Measurements from ENCODE around the gene USP19. TPM values are rescaled to one million over a fixed set of nuclear protein-coding genes. Genes with fewer than 3 reads are reported as not detected.

The USP19 gene
- total and polyA plus RNA-seq, 2 of the 4 experiments (the other 2 are of a cell fraction): 24.7 to 39.7 TPM

- intact Hi-C loops (cut with micrococcal nuclease): no loop called here
- no peak overlapping the region for H2BK15ac ChIP-seq (ENCODE audit: low read depth, low read length)
- ChIA-PET POLR2A (ENCODE audit: unreplicated experiment) (no interaction called here), CTCF (no interaction called here)
- H4K20me1 ChIP-seq (ENCODE audit: insufficient read depth, low read length): peaks cover 6% of the 10 kb centered on the region
- H2AFZ ChIP-seq (replicated peaks; ENCODE audit: low read length, poor library complexity): no peak overlapping the region
- dilution Hi-C loops (cut with HindIII; ENCODE audit: low sequenced_read_pairs, unreplicated experiment): no loop called here
- H3K18ac ChIP-seq (ENCODE audit: low read depth, low read length): no peak overlapping the region
- H3K4me2 ChIP-seq (ENCODE audit: low read depth, low read length): no peak overlapping the region
- H3K23ac ChIP-seq (ENCODE audit: low read depth, low read length): no peak overlapping the region
- no peaks in the 10 kb centered on the region for H3K27me3 ChIP-seq (ENCODE audit: control insufficient read depth, insufficient read depth, low read length)
- H3K56ac ChIP-seq (ENCODE audit: extremely low read depth, insufficient read depth, low read length): no peak overlapping the region
- no peak overlapping the region for H3K4me3 ChIP-seq (ENCODE audit: insufficient read depth, low read depth, low read length)
- H3K9me1 ChIP-seq (ENCODE audit: insufficient read depth, low read length): peaks cover 10% of the 10 kb centered on the region; the same call in 1 of the 2 replicates
- H3K4ac ChIP-seq (ENCODE audit: low read depth, low read length): no peak overlapping the region
- no peak overlapping the region for H3K14ac ChIP-seq (replicated peaks; ENCODE audit: low read depth, low read length)
- no peak overlapping the region for H4K91ac ChIP-seq (ENCODE audit: insufficient read depth, low read depth, low read length)
- no peak for DNase-seq
- no peaks in the 10 kb centered on the region for H3K9me3 ChIP-seq (ENCODE audit: control insufficient read depth, insufficient read depth, low read length)
- H2BK20ac ChIP-seq (ENCODE audit: low read depth, low read length): no peak overlapping the region
- H3K36me3 ChIP-seq (ENCODE audit: control insufficient read depth, insufficient read depth, low read length): peaks cover 72% of the 10 kb centered on the region
- no peak overlapping the region for H3K27ac ChIP-seq (ENCODE audit: insufficient read depth, low read length)
- no peak overlapping the region for H2BK5ac ChIP-seq (ENCODE audit: low read depth, low read length, poor library complexity, severe bottlenecking)
- no peak overlapping the region for H2AK9ac ChIP-seq (replicated peaks; ENCODE audit: low read depth, low read length, poor library complexity)
- TF ChIP-seq SMC3 (IDR thresholded peaks at IDR 0.05; ENCODE audit: low read depth, low read length): no peak
- TF ChIP-seq CTCF (conservative IDR thresholded peaks at IDR 0.05; ENCODE audit: low read depth, low read length): no peak
- no peak for TF ChIP-seq RFX5 (IDR thresholded peaks at IDR 0.05; ENCODE audit: low read depth, low read length)
- TF ChIP-seq BHLHE40 (IDR thresholded peaks at IDR 0.05; ENCODE audit: low read depth, low read length): no peak
- no peak for TF ChIP-seq MAZ (IDR thresholded peaks at IDR 0.05; ENCODE audit: borderline replicate concordance, low read depth, low read length)
- no peak for TF ChIP-seq MAFK (IDR thresholded peaks at IDR 0.05; ENCODE audit: low read depth, low read length)
- TF ChIP-seq CHD1 (IDR thresholded peaks at IDR 0.05; ENCODE audit: low read depth, low read length): no peak
- TF ChIP-seq NFE2L2 (IDR thresholded peaks at IDR 0.05; ENCODE audit: low read depth, low read length): no peak
- no peak for TF ChIP-seq RCOR1 (IDR thresholded peaks at IDR 0.05; ENCODE audit: insufficient replicate concordance, low read length)
- no peak for TF ChIP-seq RAD21 (IDR thresholded peaks at IDR 0.05; ENCODE audit: low read length)
- H4K5ac ChIP-seq (ENCODE audit: low read depth, low read length): no peak overlapping the region
- no peak overlapping the region for H3K9ac ChIP-seq (ENCODE audit: low read depth, low read length)
- no peak overlapping the region for H2AK5ac ChIP-seq (ENCODE audit: low read depth, low read length)
- H3K79me1 ChIP-seq (ENCODE audit: low read depth in 1 of 2, low read length in 2 of 2): peaks cover 12 to 57% of the 10 kb centered on the region in 2 experiments
- peaks cover 10% of the 10 kb centered on the region for H3K4me1 ChIP-seq (ENCODE audit: control insufficient read depth, insufficient read depth, low read length)
- in situ Hi-C loops (cut with MboI; ENCODE audit: low sequenced_read_pairs): no loop called here
- ATAC-seq (ENCODE audit: low read depth): no peak
- BruUV-seq (replicated peaks): no TSS peak
- no peak overlapping the region for H4K8ac ChIP-seq (ENCODE audit: low read depth in 2 of 2, low read length in 2 of 2)
- H2BK120ac ChIP-seq (ENCODE audit: low read depth, low read length): no peak overlapping the region
- WGBS, 2 experiments (ENCODE audit: extremely low coverage in 2 of 2, insufficient read length in 1 of 2): 95% methylated on average over 10 of the region's 12 CpGs; no CpG with 5 or more reads in 1 of the 2 experiments
Observed at GRCh38 chr3:49122022-49122421, 1.4 kb upstream of the USP19 start.

All from IMR-90 (cell line).